HG02571 (cell line): ENCODE measurements around the gene SNRPA.
"Not testable (repeated sequence)": the region's sequence is repeated elsewhere in the genome, so short reads cannot be mapped to it uniquely, and the experiment has no call there.

Experiments used
- ATAC-seq: cut with Tn5 transposase; IDR thresholded peaks from one replicate; pipeline ENCODE4 v1.9.1; 2021; ENCODE audit warnings: mild to moderate bottlenecking, moderate library complexity; ENCODE audit not compliant: unreplicated experiment

SNRPA gene

GRCh38 chr19:40721140-40721486, 29.9 kb upstream of the SNRPA start:
- no peak for ATAC-seq

- no peak for ATAC-seq
Measured at GRCh38 chr19:40721936-40722661, 28.9 kb upstream of the SNRPA start.

- ATAC-seq: no peak
Measured at GRCh38 chr19:40723661-40724254, 27.2 kb upstream of the SNRPA start.

- ATAC-seq: no peak
Measured at GRCh38 chr19:40724315-40724714, 26.7 kb upstream of the SNRPA start.

GRCh38 chr19:40724855-40725254, 26.1 kb upstream of the SNRPA start:
- ATAC-seq: no peak

- ATAC-seq: no peak
Measured at GRCh38 chr19:40726279-40726678, 24.7 kb upstream of the SNRPA start.

- ATAC-seq: not testable (repeated sequence)
Measured at GRCh38 chr19:40730065-40730464, 20.9 kb upstream of the SNRPA start.

GRCh38 chr19:40732304-40732703, 18.7 kb upstream of the SNRPA start:
- ATAC-seq: not testable (repeated sequence)

- no peak for ATAC-seq
Measured at GRCh38 chr19:40733149-40733548, 17.9 kb upstream of the SNRPA start.

- no peak for ATAC-seq
Measured at GRCh38 chr19:40735013-40735771, 15.8 kb upstream of the SNRPA start.

GRCh38 chr19:40736661-40737060, 14.3 kb upstream of the SNRPA start:
- ATAC-seq: no peak

- ATAC-seq: no peak
Measured at GRCh38 chr19:40737102-40737644, 13.8 kb upstream of the SNRPA start.

GRCh38 chr19:40739030-40739839, 11.8 kb upstream of the SNRPA start:
- no peak for ATAC-seq

GRCh38 chr19:40739871-40740703, 10.9 kb upstream of the SNRPA start:
- ATAC-seq: no peak

- ATAC-seq: no peak
Measured at GRCh38 chr19:40740747-40741146, 10.3 kb upstream of the SNRPA start.

- no peak for ATAC-seq
Measured at GRCh38 chr19:40741527-40742390, 9.2 kb upstream of the SNRPA start.

- ATAC-seq: no peak
Measured at GRCh38 chr19:40742477-40742876, 8.5 kb upstream of the SNRPA start.

GRCh38 chr19:40742886-40743285, 8.1 kb upstream of the SNRPA start:
- ATAC-seq: no peak

- ATAC-seq: no peak
Measured at GRCh38 chr19:40743926-40744325, 7.1 kb upstream of the SNRPA start.
